GM23338 (cell line): ENCODE measurements around the gene HORMAD2. TPM values are rescaled to one million over a fixed set of nuclear protein-coding genes. Genes with fewer than 3 reads are reported as not detected.

ENCODE experiments used
- ATAC-seq: fragments of 200-7000 bp; cut with Tn5 transposase; 3 replicates; pipeline ENCODE4 v1.9.1; 2020
- DNase-seq: peaks from one replicate; pipeline ENCODE4 v3.0.0-alpha.2; 2015; ENCODE audit warnings: low spot score
- H2AFZ ChIP-seq: fragments of 200-600 bp; sonication (generic); 2 replicates; pipeline ENCODE4 v1.8.0; 2016; ENCODE audit warnings: antibody characterized with exemption, mild to moderate bottlenecking, moderate library complexity
- H3F3A ChIP-seq: fragments of 200-600 bp; sonication (generic); replicated peaks from 2 replicates; pipeline ENCODE4 v1.8.0; 2017; ENCODE audit warnings: antibody characterized with exemption, mixed run types, low read depth
- H3K27ac ChIP-seq: fragments of 200-600 bp; sonication (generic); 2 replicates; pipeline ENCODE4 v1.6.1; 2016; ENCODE audit warnings: low read depth
- H3K27me3 ChIP-seq: fragments of 200-600 bp; sonication (generic); 2 replicates; pipeline ENCODE4 v1.8.0; 2016; ENCODE audit warnings: mild to moderate bottlenecking, mixed run types, moderate library complexity; ENCODE audit not compliant: insufficient read depth
- H3K36me3 ChIP-seq: fragments of 200-600 bp; sonication (generic); 2 replicates; pipeline ENCODE4 v1.8.0; 2016; ENCODE audit warnings: mild to moderate bottlenecking; ENCODE audit not compliant: insufficient read depth
- H3K4me1 ChIP-seq: fragments of 200-600 bp; sonication (generic); 2 replicates; pipeline ENCODE4 v1.8.0; 2016; ENCODE audit warnings: mild to moderate bottlenecking, moderate library complexity; ENCODE audit not compliant: insufficient read depth
- H3K4me2 ChIP-seq: fragments of 200-600 bp; sonication (generic); 2 replicates; pipeline ENCODE4 v1.7.1; 2017; ENCODE audit warnings: mixed run types
- H3K4me3 ChIP-seq: fragments of 200-600 bp; sonication (generic); 2 replicates; pipeline ENCODE4 v1.6.1; 2016; ENCODE audit warnings: mixed run types
- H3K79me2 ChIP-seq: fragments of 200-600 bp; sonication (generic); replicated peaks from 2 replicates; pipeline ENCODE4 v1.8.0; 2017; ENCODE audit warnings: mild to moderate bottlenecking; ENCODE audit not compliant: insufficient read depth
- H3K9me2 ChIP-seq: fragments of 200-600 bp; sonication (generic); 2 replicates; pipeline ENCODE4 v1.8.0; 2017; ENCODE audit not compliant: insufficient read depth
- H4K20me1 ChIP-seq: fragments of 200-600 bp; sonication (generic); replicated peaks from 2 replicates; pipeline ENCODE4 v1.8.0; 2017; ENCODE audit warnings: mild to moderate bottlenecking; ENCODE audit not compliant: insufficient read depth
- H3K27ac Mint-ChIP-seq: 2 replicates; pipeline ENCODE4 v1.8.0; 2020; ENCODE audit warnings: inconsistent platforms, mild to moderate bottlenecking, moderate library complexity, mixed read lengths
- H3K27me3 Mint-ChIP-seq: 3 replicates; pipeline ENCODE4 v1.8.0; 2022; ENCODE audit warnings: low read depth, mild to moderate bottlenecking, moderate library complexity, mixed read lengths, inconsistent platforms; ENCODE audit not compliant: insufficient read depth, poor library complexity
- H3K36me3 Mint-ChIP-seq: 3 replicates; pipeline ENCODE4 v1.8.0; 2021; ENCODE audit warnings: low read depth, mild to moderate bottlenecking, inconsistent platforms, moderate library complexity, mixed read lengths
- H3K4me1 Mint-ChIP-seq: 3 replicates; pipeline ENCODE4 v1.8.0; 2020; ENCODE audit warnings: mild to moderate bottlenecking, inconsistent platforms, mixed read lengths
- H3K4me3 Mint-ChIP-seq: 3 replicates; pipeline ENCODE4 v1.8.0; 2021; ENCODE audit warnings: moderate library complexity, mild to moderate bottlenecking, inconsistent platforms, mixed read lengths
- H3K9me3 Mint-ChIP-seq: 3 replicates; pipeline ENCODE4 v1.8.0; 2020; ENCODE audit warnings: moderate library complexity, mild to moderate bottlenecking, inconsistent platforms, mixed read lengths
- CREB1 ChIP-seq: fragments of 250-450 bp; sonication (Bioruptor Pico); IDR thresholded peaks from 2 replicates; pipeline ENCODE4 v1.5.0; 2020; ENCODE audit warnings: low read depth, mild to moderate bottlenecking, moderate library complexity
- CTCF ChIP-seq, 2 experiments: fragments of 200-600 bp in 1 of 2; sonication (generic) in 1 of 2; conservative IDR thresholded peaks; 2 replicates each; pipeline versions ENCODE4 v1.5.1 to v1.6.1; 2016 to 2017; ENCODE audit warnings: antibody characterized with exemption in 2 of 2, low read depth in 2 of 2, mild to moderate bottlenecking in 2 of 2, moderate library complexity in 1 of 2
- ETS1 ChIP-seq: IDR thresholded peaks from 2 replicates; pipeline ENCODE4 v1.6.1; 2016; ENCODE audit warnings: antibody characterized with exemption
- EZH2 ChIP-seq: fragments of 200-600 bp; sonication (generic); IDR thresholded peaks from one replicate; pipeline ENCODE4 v1.8.0; 2017; ENCODE audit warnings: antibody characterized with exemption, mild to moderate bottlenecking, low read depth; ENCODE audit not compliant: unreplicated experiment
- EZH2phosphoT487 ChIP-seq: fragments of 200-600 bp; sonication (generic); IDR thresholded peaks from one replicate; pipeline ENCODE4 v1.8.1; 2018; ENCODE audit warnings: antibody characterized with exemption; ENCODE audit not compliant: unreplicated experiment
- JUNB ChIP-seq: IDR thresholded peaks from one replicate; pipeline ENCODE4 v1.6.1; 2016; ENCODE audit warnings: antibody characterized with exemption; ENCODE audit not compliant: unreplicated experiment
- NANOG ChIP-seq: IDR thresholded peaks from 2 replicates; pipeline ENCODE4 v1.6.1; 2016; ENCODE audit warnings: antibody characterized with exemption, borderline replicate concordance
- POLR2AphosphoS5 ChIP-seq: IDR thresholded peaks from 2 replicates; pipeline ENCODE4 v1.6.1; 2016; ENCODE audit warnings: antibody characterized with exemption, low read depth
- REST ChIP-seq: IDR thresholded peaks from one replicate; pipeline ENCODE4 v1.6.1; 2018; ENCODE audit warnings: antibody characterized with exemption; ENCODE audit not compliant: unreplicated experiment
- STAT1 ChIP-seq: IDR thresholded peaks from one replicate; pipeline ENCODE4 v1.6.1; 2016; ENCODE audit warnings: antibody characterized with exemption; ENCODE audit not compliant: unreplicated experiment
- ZNF114 ChIP-seq: fragments of 250-450 bp; sonication (Bioruptor Pico); IDR thresholded peaks from 2 replicates; pipeline ENCODE4 v1.5.0; 2020; ENCODE audit warnings: mild to moderate bottlenecking, moderate library complexity
- ZNF331 ChIP-seq: fragments of 250-450 bp; sonication (Bioruptor Pico); IDR thresholded peaks from 2 replicates; pipeline ENCODE4 v1.5.0; 2020; ENCODE audit warnings: low read depth, mild to moderate bottlenecking, moderate library complexity
- ZNF462 ChIP-seq: fragments of 250-450 bp; sonication (Bioruptor Pico); IDR thresholded peaks from 2 replicates; pipeline ENCODE4 v1.5.0; 2020; ENCODE audit warnings: mild to moderate bottlenecking, moderate library complexity
- polyA plus RNA-seq: library from polyadenylated mRNA; unstranded; fragments of >200 nt; fragmentation: Nextera tagmentation; extraction: Ambion mirVana; gene quantifications from 2 replicates; pipeline ENCODE4 v1.2.1, GENCODE V29; 2016
- total RNA-seq: library from RNA; depleted of rRNA; stranded (reverse); fragments of >200 nt; shearing (Covaris generic); gene quantifications from 2 replicates; pipeline ENCODE4 v1.2.3, GENCODE V29; 2014

Gene HORMAD2
- total and polyA plus RNA-seq, 2 experiments from 2014 or later: 0.40 TPM; not detected in 1

- no peaks in the 10 kb centered on the region for H3K36me3 Mint-ChIP-seq
- no peak overlapping the region for H3K27ac Mint-ChIP-seq
- H3K27ac ChIP-seq: no peak overlapping the region
- H3K4me3 Mint-ChIP-seq: no peak overlapping the region
- H3K27me3 ChIP-seq: no peaks in the 10 kb centered on the region
- no peaks in the 10 kb centered on the region for H3K36me3 ChIP-seq
- H3K4me3 ChIP-seq: no peak overlapping the region
- no peaks in the 10 kb centered on the region for H3F3A ChIP-seq
- no peaks in the 10 kb centered on the region for H3K9me2 ChIP-seq
- no peak overlapping the region for H3K4me2 ChIP-seq
- DNase-seq (no peak), ATAC-seq (no peak)
- H4K20me1 ChIP-seq: no peaks in the 10 kb centered on the region
- peaks cover 5% of the 10 kb centered on the region; the same call in 1 of the 2 replicates for H3K4me1 ChIP-seq
- H3K79me2 ChIP-seq: no peaks in the 10 kb centered on the region
- H3K9me3 Mint-ChIP-seq: no peaks in the 10 kb centered on the region
- peaks cover 12% of the 10 kb centered on the region for H3K4me1 Mint-ChIP-seq
- peaks cover 3% of the 10 kb centered on the region for H3K27me3 Mint-ChIP-seq
- TF ChIP-seq NANOG: no peak
- TF ChIP-seq POLR2AphosphoS5: no peak
- no peak for TF ChIP-seq EZH2
- TF ChIP-seq STAT1: no peak
- TF ChIP-seq ZNF114 (CRISPR knock-in tag): no peak
- no peak for TF ChIP-seq CTCF (conservative IDR thresholded peaks at IDR 0.05; ENCODE audit: low read depth in 2 of 2)
- TF ChIP-seq ZNF331 (CRISPR knock-in tag): no peak
- no peak for TF ChIP-seq CREB1
- TF ChIP-seq JUNB: no peak
- no peak for TF ChIP-seq EZH2phosphoT487
- no peak for TF ChIP-seq ETS1
- TF ChIP-seq REST: no peak
- TF ChIP-seq ZNF462 (CRISPR knock-in tag): no peak
- H2AFZ ChIP-seq: no peak overlapping the region
Measured at GRCh38 chr22:30074147-30074546, 6.1 kb upstream of the HORMAD2 start.
